HTERT RPE-1 (cell line): ENCODE data around the gene KLC3.

Experiments used
- in situ Hi-C: fragments of 300-500 bp; cut with MboI; formaldehyde crosslinking; loops from 4 replicates; pipeline ENCODE4 v1.14.3; 2020; ENCODE audit warnings: low sequenced_read_pairs

The KLC3 gene

DNA sequence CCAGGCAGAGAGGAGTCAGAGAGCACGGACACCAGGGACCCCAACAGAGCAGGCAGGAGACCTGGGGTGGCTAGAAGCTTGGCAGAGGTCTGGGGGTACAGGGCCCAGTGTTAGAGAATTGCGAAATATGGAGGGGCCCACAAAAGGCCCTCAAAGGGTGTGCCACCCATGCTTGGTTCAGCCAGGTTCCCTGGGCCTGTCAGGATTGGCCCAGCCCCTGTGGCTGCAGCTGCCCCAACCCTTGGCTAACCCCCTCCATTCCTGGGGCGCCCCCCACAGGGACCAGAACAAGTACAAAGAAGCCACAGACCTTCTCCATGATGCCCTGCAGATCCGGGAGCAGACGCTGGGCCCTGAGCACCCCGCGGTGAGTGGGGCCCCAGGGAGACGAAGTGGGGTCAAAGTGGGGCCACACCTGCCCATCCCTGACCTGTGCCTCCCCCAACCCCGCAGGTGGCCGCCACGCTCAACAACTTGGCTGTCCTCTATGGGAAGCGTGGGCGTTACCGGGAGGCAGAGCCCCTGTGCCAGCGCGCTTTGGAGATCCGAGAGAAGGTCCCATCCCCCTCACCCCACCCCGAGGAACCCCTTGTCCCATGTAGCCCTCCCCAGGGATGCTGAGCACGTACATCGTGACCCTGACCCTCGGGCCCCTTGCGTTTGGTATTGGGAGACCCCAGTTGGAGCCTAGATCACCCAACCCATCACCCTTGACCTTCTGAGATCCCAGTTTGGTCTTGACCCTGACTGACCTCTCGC is 8.0 kb downstream of the KLC3 start:
- in situ Hi-C loops, result no loop called here

DNA sequence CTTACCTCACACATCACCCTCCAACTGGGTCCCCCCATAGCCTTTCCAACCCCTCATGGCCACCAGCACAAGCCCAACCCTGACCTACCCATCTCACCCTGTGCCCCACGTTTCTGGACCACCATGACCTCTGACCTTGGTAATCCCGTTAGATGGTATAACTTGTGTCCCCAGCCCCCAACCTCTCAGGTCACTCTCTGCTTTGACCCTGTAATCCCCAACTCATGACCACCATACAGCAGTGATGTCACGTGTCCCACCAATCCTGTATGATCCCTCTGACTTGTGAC is 8.5 kb downstream of the KLC3 start:
- in situ Hi-C loops, result no loop called here

DNA sequence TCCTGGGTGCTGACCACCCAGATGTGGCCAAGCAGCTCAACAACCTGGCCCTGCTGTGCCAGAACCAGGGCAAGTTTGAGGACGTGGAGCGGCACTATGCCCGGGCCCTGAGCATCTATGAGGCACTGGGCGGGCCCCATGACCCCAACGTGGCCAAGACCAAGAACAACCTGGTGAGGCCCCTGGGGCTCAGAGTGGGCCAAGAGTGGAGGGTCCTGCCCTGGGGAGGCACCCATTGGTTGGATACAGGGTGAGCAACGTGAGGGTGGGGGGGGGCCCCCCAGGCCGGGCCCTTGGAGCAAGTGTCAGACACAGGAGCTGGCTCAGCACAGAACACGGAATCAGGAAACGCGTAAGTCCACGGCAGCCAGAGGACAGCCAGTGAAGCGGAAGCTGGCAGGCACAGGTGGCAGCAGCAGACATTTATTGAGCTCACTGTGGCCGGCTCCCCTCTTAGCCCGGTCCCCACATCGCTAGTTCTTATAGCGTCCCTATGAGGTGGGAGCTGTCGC is 8.9 kb downstream of the KLC3 start:
- in situ Hi-C loops, result no loop called here

DNA sequence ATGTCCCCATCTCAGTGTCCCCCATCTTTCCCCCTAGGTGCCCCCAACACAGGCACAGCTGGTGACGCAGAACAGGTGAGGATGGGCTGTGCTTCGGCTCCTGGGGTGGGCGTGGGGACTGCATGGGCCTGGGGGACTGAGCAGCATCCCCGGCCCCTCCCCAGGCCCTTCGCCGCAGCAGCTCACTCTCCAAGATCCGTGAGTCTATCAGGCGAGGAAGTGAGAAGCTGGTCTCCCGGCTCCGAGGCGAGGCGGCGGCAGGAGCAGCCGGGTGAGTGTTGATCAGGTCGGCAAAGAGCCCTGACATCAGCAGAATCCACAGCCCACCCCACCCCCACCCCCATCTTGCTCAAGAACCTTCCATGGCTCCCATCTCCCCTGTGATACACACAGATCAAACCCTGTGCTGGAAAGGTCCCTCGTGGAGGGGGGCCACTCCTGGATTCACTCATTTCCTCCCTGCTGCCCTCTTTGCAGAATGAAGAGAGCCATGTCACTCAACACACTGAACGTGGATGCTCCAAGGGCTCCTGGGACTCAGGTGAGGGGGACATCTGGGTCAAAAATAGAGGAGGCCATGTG is 10.0 kb downstream of the KLC3 start:
- in situ Hi-C loops, result no loop called here

DNA sequence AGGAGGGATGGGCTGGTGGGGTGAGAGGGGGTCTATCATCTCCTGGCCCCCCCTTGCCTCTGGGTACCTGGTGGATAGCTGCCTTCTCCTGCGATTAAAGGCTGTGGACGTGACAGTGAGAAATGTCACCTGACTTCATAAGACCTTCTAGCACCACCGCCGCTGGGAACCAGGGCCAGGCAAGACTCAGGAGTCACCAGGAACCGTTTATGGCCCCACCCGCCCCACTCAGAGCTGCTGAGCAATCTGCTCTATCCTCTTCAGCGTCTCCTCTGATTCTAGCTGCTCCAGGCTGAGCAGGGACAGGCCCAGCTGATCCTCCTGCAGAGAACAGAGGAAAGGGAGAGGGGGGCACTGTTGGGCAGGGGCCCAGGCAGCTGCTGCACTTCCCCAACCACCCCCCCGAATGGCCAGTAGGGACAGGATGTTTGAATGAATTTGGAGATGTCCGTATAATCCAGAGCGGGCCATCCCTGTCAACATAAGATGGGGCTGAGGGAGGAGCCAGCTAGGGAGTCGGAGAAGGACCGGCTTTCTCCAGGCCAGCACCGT is 10.9 kb downstream of the KLC3 start:
- in situ Hi-C loops, result no loop called here

DNA sequence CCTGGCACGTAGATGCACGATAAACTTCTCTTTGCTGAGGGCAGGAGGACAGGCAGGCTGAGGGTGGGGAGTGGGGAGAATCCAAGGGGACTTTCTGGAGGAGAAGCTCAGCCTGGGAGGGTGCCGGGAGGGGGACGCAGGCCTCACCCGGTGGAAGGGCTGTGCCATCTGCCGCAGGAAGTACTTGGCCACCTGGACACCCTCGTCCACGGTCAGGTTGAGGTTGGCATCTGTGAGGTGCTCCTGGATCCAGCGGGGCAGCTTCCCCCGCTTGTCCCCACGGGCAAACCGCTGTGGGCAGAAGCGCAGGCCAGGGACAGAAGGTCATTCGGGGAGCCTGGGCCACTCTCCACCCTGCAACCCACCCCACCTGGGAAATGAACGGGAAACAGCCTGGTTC is 11.5 kb downstream of the KLC3 start:
- in situ Hi-C loops, result no loop called here

DNA sequence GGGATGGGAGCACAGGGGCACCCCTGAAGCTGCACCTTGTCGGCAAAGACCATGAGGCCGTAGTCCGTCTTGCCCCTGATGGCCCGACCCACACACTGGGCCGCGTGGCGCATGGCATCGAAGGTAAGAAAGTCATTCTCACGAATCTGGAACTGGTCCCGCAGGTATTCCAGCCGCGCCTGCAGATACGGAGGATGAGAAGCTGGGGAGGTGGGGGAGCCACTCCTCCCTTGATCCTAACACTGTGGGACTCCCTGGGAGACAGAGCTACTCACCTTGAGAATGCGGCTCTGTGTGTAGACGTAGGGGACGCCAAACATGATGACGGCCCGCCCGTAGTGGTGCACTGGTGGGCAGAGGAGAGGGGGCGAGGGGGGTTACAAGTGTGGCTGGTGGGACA is 11.9 kb downstream of the KLC3 start:
- in situ Hi-C loops, result no loop called here

DNA sequence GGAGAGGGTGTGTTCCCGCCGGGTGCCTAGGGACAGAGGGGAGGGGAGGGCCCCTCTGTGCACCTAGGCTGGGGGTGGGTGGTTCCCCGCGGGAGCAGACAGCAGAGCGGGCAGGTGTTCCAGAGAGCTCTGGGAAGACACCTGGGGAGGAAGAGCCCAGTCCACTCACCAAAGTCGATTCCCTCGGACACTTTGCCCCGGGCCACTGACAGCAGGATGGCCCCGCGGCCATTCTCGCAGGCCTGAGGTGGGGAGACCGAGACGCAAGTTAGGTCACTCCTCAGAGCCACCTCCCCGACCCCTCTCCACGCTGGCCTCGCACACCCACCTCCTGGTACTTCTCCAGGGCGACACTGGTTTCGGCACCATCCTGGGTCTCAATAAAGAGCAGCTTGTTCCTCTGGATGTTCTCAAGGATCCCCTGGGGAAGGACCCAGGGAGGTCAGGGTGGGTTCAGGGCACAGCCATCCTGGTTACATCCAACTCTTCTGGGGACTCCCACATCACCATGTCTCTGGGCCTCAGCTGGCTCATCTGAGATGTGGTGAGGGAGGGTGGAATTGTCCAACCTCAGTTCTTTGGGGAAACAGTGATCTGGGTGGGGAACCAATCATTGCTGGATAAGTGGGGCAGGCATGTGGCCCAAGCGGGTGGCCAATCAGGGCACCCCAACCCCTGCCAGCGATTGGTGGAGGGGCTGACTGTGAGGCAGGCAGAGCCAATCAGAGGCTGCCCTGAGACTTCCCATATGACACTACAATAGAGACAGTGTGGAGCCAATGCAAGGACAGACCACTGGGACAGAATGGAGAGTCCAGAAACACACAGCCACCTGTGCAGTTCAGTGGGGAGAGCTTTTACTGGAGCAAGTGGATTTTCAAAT is 12.6 kb downstream of the KLC3 start:
- in situ Hi-C loops, result no loop called here

DNA sequence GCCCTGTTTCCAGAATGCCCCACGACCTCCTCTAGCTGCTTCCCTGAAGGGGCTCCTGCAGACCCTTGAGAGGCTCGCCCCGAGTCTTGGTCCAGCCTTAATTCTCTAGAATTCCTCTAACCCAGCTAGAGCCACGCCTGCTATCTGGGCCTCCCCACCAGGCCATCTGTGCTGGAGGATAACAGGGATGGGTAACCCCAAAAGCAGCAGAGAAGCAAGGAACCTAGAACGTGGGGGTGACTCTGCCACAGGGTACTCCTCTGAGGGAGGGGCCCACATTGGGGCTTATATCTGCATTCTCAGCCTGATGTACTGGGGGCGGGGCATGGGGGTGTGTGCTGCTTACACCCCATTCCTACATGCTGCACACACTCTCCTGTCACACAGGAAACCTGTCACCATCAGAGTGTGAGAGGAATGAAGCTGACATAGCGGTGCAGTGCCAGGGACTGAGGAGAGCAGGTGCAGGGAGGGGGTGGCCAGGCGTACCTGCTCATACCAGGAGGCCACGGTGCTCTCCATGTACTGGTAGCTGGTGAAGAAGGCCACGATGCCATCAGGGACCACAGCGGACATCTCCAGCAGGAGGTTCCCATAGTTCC is 13.8 kb downstream of the KLC3 start:
- in situ Hi-C loops, result no loop called here

DNA sequence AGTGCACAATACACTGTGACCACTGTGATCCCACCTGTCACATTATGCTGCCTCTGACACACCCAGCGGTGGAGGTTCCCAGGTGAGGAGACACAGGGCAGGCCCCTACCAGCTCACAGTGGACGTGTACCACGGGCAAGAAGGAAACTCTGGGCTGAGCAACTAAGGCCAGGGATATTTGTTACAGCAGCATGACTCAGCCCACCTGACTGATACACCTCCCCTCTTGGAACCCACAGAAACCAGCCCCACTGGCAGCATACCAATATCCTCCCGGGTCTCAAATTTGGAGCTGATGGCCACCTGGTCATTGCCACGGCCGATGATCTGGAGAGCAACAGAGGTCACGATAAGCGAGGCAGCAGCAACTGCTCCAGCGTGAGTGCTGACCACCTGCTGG is 14.9 kb downstream of the KLC3 start:
- in situ Hi-C loops, result no loop called here

DNA sequence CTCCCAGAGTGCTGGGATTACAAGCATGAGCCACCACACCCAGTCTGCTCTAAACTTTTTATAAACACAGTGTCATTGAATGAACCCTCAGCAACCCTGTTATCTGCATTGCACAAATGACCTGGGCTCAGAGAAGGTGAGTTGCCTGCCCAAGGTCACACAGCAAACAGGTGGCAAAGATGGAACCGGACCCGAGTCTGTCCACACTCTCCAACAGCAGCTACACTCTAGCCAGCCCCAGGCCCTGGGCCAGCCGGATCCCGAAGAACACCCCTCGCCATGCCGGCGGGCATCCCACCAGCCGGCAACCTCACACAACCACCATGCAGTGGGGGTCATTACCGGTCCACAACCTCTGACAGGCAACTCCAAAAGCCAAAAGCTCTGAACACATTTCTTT is 15.4 kb downstream of the KLC3 start:
- in situ Hi-C loops, result no loop called here

DNA sequence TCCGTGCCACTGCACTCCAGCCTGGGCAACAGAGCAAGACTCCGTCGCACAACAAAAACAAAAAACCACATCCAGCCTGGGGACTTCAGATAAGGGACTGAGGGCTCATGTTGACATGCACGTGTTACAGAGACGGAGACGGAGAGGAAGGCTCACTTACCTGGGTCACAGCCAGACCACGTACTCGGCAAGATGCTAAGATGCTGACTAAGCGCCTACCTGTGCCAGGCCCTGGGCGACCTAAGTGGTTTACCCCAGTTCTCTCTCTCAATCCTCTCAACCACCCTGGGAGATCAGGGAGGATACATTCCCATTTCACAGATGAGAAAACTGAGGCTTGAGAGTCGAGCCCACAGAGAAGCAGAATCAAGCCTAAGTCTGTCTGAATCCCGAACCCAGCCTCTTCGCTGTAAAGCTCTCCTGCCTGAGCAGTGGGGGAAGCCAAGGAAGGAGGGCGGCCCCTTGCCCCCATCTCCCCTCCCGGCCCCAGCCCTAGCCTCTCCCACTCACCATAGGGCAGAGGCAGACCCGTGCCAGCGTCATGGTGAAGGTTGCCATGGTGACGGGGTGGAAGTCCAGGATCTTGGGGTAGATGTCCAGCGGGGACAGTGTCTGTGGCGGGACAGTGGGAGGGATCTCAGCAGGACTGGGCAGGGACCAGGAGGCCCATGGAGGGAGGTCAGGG is 16.4 kb downstream of the KLC3 start:
- in situ Hi-C loops, result no loop called here

DNA sequence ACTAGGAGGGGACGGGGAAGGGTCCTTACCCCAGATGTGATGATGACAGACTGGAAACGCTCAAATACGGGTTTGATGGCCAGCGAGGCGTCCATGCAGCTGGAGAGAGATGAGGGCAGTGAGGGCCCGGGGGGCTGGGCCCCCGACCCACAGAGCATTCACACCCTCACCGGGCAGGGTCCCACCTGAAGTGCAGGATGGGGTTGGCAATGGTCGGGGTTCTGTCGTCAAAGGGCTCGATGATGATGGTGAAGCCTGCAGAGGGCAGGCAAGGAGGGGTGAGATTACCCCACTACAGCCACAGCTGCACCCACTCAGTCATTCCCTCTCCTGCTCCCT is 16.9 kb downstream of the KLC3 start:
- in situ Hi-C loops, result no loop called here

DNA sequence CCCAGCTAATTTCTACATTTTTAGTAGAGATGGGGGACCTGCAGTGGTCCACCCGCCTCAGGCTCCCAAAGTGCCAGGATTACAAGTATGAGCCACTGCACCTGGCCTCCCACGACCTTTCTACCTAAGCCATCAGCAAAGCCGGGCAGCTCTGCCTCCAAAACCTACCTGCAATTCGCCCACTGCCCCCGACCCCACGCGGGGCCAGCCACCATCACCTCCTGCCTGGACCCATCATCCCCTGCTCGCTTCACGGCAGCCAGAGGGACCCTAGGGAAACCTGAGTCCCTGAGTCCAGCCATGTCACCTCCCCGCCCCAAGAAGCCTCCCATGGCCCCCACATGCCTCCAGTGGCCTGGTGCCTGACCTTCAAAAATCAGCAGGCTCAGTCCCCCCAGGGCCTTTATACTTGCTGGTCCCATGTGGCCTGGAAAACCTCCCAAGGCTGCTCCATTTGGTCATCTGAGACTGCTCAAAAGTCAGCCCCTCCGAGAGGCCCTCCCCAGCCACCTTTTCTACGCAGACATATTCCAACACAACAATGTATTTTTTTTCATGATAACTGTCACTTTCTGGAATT is 17.8 kb downstream of the KLC3 start:
- in situ Hi-C loops, result no loop called here

DNA sequence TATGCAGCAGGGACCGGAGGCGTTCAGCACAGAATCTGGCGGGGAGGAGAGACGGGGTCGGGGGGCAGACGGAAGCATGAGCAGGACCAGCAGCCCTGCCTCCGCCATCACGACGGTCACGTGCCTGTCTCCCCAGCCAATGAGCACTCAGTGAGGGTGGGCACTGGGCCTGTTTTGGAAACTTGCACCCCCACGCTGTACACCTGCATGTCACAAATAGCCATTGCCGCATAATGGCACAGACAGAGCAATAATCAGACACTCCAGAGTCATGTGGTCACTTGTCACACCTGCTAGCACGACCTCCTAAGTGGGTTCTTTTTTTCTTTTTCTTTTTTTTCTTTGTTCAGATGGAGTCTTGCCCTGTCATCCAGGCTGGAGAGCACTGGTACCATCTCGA is 21.1 kb downstream of the KLC3 start:
- in situ Hi-C loops, result no loop called here

DNA sequence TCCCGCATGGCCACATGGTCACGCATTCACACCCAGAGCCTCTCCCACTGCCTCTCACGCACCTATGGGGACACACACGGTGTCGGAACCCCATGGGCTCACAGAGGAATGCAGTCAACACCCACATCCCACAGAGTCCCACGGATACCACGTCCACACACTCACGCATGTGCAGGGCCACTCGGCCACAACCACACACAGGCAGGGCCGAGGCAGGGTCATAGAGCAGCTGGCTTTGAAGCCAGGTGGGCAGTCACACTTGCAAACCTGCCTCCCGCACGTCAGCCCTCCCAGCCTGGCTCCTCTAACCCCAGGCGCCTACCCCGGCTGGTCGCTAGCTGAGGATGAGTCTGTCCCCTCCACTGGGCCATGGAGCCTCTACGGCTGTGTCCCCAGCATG is 21.7 kb downstream of the KLC3 start:
- in situ Hi-C loops, result no loop called here

DNA sequence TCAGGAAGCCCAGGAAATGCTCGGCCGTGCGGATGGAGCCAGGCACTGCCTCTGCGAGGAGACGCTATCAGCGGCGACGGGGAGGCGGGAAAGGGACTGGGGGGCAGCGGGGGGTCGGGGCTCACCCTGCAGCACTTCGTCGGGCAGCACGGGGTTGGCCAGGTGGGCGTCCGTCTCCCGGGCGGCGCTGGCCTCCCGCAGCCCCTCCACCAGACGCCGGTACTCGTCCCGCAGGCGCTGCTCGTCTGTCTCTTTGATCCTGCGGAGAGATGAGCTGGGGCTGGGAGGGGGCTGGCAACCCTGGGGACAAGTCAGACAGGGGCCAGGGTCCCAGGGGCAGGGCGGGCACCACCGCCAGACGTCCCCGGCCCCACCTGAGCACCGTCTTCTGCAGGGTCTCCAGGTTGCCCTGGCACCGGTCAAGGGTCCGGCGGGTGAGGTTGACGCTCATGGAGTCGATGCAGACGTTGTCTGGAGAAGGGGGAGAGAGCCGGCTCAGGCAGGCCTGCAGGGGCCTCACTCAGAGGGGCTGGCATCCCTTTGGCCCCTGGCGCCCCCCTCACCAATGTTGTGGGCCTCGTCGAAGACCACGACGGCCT is 23.4 kb downstream of the KLC3 start:
- in situ Hi-C loops, result no loop called here

DNA sequence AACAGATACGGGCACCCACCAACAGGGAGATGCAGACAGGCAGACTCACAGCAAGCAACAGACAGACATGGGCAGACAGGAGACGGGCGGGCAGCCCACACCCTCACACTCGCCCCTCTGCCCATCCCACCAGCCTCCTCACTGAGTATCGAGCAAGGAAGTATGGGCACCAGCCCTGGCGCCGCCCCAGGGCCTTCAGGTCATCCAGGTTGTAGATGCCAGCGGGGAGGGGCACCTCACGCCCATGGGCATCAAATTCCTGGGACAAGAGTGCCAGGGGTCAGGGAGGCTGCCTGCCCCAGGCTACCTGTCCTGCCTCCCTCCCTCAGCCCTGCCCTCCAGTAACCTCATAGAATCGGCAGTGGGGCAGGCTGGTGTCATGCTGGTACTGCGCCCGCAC is 24.1 kb downstream of the KLC3 start:
- in situ Hi-C loops, result no loop called here

DNA sequence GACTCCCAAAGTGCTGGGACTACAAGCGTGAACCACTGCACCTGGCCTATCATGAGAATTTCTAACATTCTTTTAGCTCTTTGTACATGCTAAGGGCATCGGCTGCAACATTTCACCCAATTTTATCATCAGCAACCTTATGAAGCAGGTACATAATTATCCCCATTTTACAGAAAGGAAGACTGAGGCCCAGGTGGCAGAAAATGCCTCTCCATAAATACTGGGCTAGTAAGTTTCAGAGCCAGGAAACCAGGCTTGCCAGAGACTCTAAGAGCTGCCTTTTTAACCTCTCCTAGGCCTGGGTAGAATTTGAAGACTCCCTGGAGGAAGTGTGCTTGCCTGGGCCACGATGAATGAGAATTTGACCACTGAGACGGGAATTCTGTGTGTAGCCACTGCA is 27.6 kb downstream of the KLC3 start:
- in situ Hi-C loops, result no loop called here

DNA sequence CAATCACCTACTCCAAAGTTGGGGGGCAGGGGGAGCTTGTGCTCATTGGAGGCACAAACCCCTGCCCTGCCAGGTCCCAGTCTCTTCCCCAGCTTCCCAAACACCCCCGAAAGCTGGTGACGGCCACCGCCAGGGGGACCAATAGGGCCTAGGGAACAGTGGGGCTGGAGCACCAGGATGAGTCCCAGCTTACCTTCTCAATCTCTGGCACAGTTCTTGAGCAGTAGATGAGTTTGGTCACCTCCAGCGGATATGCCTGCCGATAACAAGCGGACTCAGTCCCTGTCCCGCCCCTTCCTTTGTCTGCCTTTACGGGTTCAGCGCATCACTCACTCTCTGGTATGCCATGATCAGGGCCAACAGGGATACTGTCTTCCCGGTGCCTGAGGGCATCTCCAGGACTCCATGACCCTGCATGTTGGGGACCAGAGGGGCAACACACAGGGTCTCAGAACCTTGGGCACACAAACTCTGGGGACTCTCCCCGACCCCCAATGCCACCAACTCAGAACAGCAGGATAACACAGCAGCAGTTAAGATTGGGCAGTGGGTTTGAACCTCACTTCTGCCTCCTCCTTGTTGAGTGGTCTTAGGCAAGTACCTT is 28.3 kb downstream of the KLC3 start:
- in situ Hi-C loops, result no loop called here
